Adrenal gland (tissue), 12 donors: ENCODE results near the gene DPP4. TPM values are rescaled to one million over a fixed set of nuclear protein-coding genes. Genes with fewer than 3 reads are reported as not detected.

Experiments
- DNase-seq, 7 donors: peaks; one replicate each; pipeline ENCODE4 v3.0.0-alpha.2; 2019 to 2020
- H3K27ac ChIP-seq, 5 donors: fragments of 200-600 bp; sonication (generic) in 4 of 5; 1 replicate in 3 of 5; 2 replicates in 2 of 5; pipeline versions ENCODE4 v1.5.1 to v1.8.0; 2016 to 2020; ENCODE audit warnings: mild to moderate bottlenecking in 1 of 5
- H3K27me3 ChIP-seq: fragments of 200-600 bp; 2 replicates; pipeline ENCODE4 v1.8.0; 2021
- H3K36me3 ChIP-seq, 2 donors: fragments of 200-600 bp; replicated peaks in 1 of 2; 1 replicate in 1 of 2; 2 replicates in 1 of 2; pipeline versions ENCODE4 v1.5.1 to v1.8.0; 2018 to 2022
- H3K4me1 ChIP-seq, 2 donors: fragments of 200-600 bp; replicated peaks in 1 of 2; 1 replicate in 1 of 2; 2 replicates in 1 of 2; pipeline versions ENCODE4 v1.5.1 to v1.8.0; 2018 to 2021
- H3K4me3 ChIP-seq, 4 donors: fragments of 200-600 bp; sonication (generic) in 3 of 4; one replicate each; pipeline ENCODE4 v1.5.1; 2016 to 2018
- H3K9me3 ChIP-seq, 3 donors: fragments of 200-600 bp; sonication (generic) in 1 of 3; replicated peaks in 1 of 3; 1 replicate in 2 of 3; 2 replicates in 1 of 3; pipeline versions ENCODE4 v1.5.1 to v1.8.0; 2016 to 2021
- POLR2A ChIP-seq, 2 donors: fragments of 450-650 bp; IDR thresholded peaks; one replicate each; pipeline ENCODE4 v1.6.1; 2017; ENCODE audit warnings: antibody characterized with exemption in 2 of 2, mild to moderate bottlenecking in 2 of 2, moderate library complexity in 1 of 2
- WGBS, 4 donors: extraction: QIAGEN DNeasy Blood & Tissue Kit in 2 of 4; methylation state at CpG; one replicate each; pipeline versions ENCODE4 v1.1.5 to v1.1.7; 2013 to 2017; 5-methylcytosine and 5-hydroxymethylcytosine counted together
- intact Hi-C, 2 donors: fragments of 100-400 bp; cut with DNase I; formaldehyde crosslinking; loops; one replicate each; pipeline versions ENCODE4 v1.14.1 to v1.15.0; 2022 to 2023
- polyA plus RNA-seq, 3 donors: library from polyadenylated mRNA; stranded (reverse); fragments of 200-250 nt in 2 of 3; fragments of 350-450 nt in 1 of 3; fragmentation: Illumina TruSeq in 1 of 3; extraction: RNeasy Lipid Tissue Mini Kit (QIAGEN cat#74804) in 1 of 3; gene quantifications; one replicate each; pipeline ENCODE4 v1.2.3, GENCODE V29; 2013 to 2014
- total RNA-seq, 9 donors: library from RNA; depleted of rRNA in 4 of 9; stranded (reverse); fragments of >200 nt in 4 of 9; fragments of 120-200 nt in 1 of 9; fragmentation: NEBNext Ultra II Directional in 1 of 9; extraction: Animal tissue kit (Norgen Biotek cat#: 25700) in 1 of 9; gene quantifications; one replicate each; pipeline versions ENCODE4 v1.1.0 to v1.2.4, GENCODE V29; 2013 to 2023
- TF ChIP-seq, protein P1 (sequence below), 6 experiments: fragments of 450-650 bp in 4 of 6; fragments of 200-600 bp in 2 of 6; sonication (generic) in 1 of 6; IDR thresholded peaks; 1 replicate in 5 of 6; 2 replicates in 1 of 6; pipeline versions ENCODE4 v1.5.1 to v1.8.0; 2016 to 2021; ENCODE audit warnings: antibody characterized with exemption in 6 of 6, mild to moderate bottlenecking in 2 of 6, moderate library complexity in 1 of 6
- donor health status: healthy with polysubstance abuse.
- donor health status: Bipolar disorder and iron deficiency.
- donor health status: DM: yes; HTN: yes; CAD: no.
- donor health status: DM: no; HTN: no; CAD: no.
- donor health status: DM: no; HTN: no; CAD: no.
- donor health status: DM: yes; HTN: yes; CAD: no.

DPP4 gene
- total and polyA plus RNA-seq, 12 donors: 0.72 to 49.2 (median 7.8) TPM

DNA sequence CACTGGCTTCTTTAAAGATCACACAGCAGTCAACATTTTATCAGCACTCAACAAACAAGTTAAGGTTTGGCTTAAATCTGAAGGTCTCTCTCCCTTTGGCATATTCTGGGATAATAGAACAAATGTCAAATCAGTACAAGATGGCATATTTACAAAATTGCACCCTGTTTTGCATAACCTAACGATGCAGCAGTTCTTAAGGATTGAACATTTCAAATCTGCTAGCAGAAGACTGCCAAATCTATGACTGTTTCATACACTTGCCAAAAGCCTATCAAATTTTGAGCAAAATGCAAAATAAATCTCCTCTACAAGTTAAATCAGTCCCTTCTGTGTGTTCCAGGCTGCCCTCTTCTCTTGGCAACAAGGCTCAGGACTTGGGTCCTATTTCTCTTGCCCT, 73.6 kb downstream of the DPP4 start:
- 42 to 74% (median 57%) methylated on average over 1 of the region's 1 CpG for WGBS, 4 donors
- H3K4me1 ChIP-seq: no peaks in the 10 kb centered on the region
- H3K36me3 ChIP-seq: no peaks in the 10 kb centered on the region
- no peaks in the 10 kb centered on the region for H3K27me3 ChIP-seq
- no peak overlapping the region for H3K4me3 ChIP-seq
- no peak for DNase-seq
- H3K9me3 ChIP-seq: no peaks in the 10 kb centered on the region
- H3K27ac ChIP-seq: no peak overlapping the region
- intact Hi-C loops: no loop called here
- TF ChIP-seq, protein P1, sequence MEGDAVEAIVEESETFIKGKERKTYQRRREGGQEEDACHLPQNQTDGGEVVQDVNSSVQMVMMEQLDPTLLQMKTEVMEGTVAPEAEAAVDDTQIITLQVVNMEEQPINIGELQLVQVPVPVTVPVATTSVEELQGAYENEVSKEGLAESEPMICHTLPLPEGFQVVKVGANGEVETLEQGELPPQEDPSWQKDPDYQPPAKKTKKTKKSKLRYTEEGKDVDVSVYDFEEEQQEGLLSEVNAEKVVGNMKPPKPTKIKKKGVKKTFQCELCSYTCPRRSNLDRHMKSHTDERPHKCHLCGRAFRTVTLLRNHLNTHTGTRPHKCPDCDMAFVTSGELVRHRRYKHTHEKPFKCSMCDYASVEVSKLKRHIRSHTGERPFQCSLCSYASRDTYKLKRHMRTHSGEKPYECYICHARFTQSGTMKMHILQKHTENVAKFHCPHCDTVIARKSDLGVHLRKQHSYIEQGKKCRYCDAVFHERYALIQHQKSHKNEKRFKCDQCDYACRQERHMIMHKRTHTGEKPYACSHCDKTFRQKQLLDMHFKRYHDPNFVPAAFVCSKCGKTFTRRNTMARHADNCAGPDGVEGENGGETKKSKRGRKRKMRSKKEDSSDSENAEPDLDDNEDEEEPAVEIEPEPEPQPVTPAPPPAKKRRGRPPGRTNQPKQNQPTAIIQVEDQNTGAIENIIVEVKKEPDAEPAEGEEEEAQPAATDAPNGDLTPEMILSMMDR (IDR thresholded peaks at IDR 0.05): no peak
- no peak for TF ChIP-seq POLR2A (IDR thresholded peaks at IDR 0.05)

DNA sequence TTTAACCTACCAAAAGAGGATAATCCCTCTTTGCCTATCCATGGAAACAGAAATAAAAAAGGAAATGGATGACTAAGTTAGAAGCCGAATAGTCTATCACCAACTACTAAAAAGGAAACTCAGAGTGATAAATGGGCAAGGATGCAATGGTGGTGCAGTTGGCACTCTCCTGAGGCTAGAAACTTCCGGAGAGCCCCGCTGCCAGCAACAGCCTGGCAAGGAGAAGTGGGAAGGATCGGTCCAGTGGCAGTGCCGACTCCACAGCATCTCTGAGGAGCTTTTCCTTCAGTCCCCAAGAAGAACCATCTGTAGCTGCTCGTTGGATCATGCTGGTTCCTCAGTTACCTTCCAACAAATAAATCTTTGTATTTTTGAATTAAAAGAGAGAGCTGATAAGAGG, 74.7 kb downstream of the DPP4 start:
- DNase-seq: no peak
- H3K27me3 ChIP-seq: no peaks in the 10 kb centered on the region
- intact Hi-C loops: no loop called here
- no peak for TF ChIP-seq POLR2A (IDR thresholded peaks at IDR 0.05)
- TF ChIP-seq, protein P1 (IDR thresholded peaks at IDR 0.05): no peak
- H3K4me3 ChIP-seq: no peak overlapping the region
- H3K9me3 ChIP-seq: no peaks in the 10 kb centered on the region
- 58 to 67% (median 63%) methylated on average over 6 of the region's 6 CpGs for WGBS, 4 donors
- H3K4me1 ChIP-seq: no peaks in the 10 kb centered on the region
- H3K27ac ChIP-seq: no peak overlapping the region
- H3K36me3 ChIP-seq: no peaks in the 10 kb centered on the region

DNA sequence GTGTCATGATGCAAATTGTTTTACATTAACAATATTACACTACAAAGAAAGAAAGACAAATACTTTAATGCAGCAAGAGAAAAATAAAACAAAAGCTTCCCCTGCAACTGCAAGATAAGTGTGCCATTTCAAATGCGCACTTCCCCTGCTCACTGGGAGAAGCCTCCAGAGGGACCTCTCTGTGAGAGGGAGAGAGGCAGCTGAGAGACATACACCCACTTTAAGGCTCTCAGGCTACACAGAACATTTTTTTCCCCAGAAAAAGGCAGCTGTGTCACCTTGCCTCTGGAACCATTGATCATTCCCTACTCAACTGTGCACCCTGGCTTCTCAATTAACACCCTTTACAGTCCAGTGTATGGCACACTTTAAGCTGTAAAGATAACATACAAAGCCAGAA, 75.2 kb downstream of the DPP4 start:
- H3K4me1 ChIP-seq: no peaks in the 10 kb centered on the region

DNA sequence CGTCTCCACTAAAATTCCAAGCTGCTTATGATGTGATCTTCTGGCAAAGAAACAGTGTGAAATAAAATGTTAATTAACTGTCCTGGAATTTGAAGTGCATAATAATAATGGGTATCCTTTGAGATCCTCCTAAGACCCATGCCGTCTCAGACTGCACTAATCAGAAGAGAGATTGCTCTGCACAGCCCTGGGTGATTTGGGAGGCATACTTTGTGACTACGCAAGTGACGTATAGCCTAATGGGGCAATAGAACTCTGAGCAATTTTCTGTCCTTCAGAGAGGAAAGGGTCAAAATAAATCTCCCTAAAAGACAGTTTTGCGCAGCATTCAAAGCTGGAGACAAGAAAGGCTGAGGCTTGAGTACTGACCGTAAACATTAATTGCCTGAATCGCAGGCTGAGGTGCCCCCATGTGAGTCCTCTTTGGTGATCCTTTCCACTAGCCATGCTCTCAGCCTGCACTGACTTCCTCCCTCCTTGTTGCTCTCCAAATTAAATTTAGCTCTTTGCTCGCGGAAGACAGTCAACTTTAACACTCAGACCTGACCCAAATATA, 76.0 kb downstream of the DPP4 start:
- Histone ChIP-seq H3K36me3 (no peaks in the 10 kb centered on the region), H3K27ac (no peak overlapping the region), H3K27me3 (no peaks in the 10 kb centered on the region), H3K9me3 (no peaks in the 10 kb centered on the region), H3K4me1 (no peaks in the 10 kb centered on the region), H3K4me3 (no peak overlapping the region)
- 74 to 83% (median 79%) methylated on average over 8 to 9 of the region's 9 CpGs for WGBS, 4 donors
- intact Hi-C loops: no loop called here
- TF ChIP-seq, protein P1 (IDR thresholded peaks at IDR 0.05): no peak
- TF ChIP-seq POLR2A (IDR thresholded peaks at IDR 0.05): no peak
- DNase-seq: no peak

More for the DNA sequence above, 75.2 kb downstream of the DPP4 start:
- Histone ChIP-seq H3K9me3 (no peaks in the 10 kb centered on the region), H3K36me3 (no peaks in the 10 kb centered on the region), H3K27ac (no peak overlapping the region), H3K27me3 (no peaks in the 10 kb centered on the region), H3K4me3 (no peak overlapping the region)
- no peak for DNase-seq
- TF ChIP-seq POLR2A (IDR thresholded peaks at IDR 0.05): no peak
- TF ChIP-seq, protein P1 (IDR thresholded peaks at IDR 0.05): no peak
- WGBS, 4 donors: 88 to 98% (median 91%) methylated on average over 1 of the region's 1 CpG
- intact Hi-C loops: no loop called here
